H9 (cell line): ENCODE data around the gene DIP2C. TPM values are rescaled to one million over a fixed set of nuclear protein-coding genes. Genes with fewer than 3 reads are reported as not detected.

Experiments used
- DNase-seq: peaks from one replicate; pipeline ENCODE4 v3.0.0-alpha.2; 2017
- H2AFZ ChIP-seq: one replicate; pipeline ENCODE4 v1.6.1; 2013; ENCODE audit warnings: mild to moderate bottlenecking, low read length, control low read depth, moderate library complexity
- H2AK5ac ChIP-seq: 2 replicates; pipeline ENCODE4 v1.6.1; 2013; ENCODE audit warnings: low read length, control low read depth, mixed read lengths; ENCODE audit not compliant: insufficient read length
- H2BK120ac ChIP-seq: one replicate; pipeline ENCODE4 v1.6.1; 2013; ENCODE audit warnings: low read depth, mild to moderate bottlenecking, low read length, control low read depth, inconsistent platforms; ENCODE audit not compliant: poor library complexity, severe bottlenecking
- H2BK12ac ChIP-seq: 2 replicates; pipeline ENCODE4 v1.6.1; 2013; ENCODE audit warnings: low read length, control low read depth, mixed read lengths, low read depth; ENCODE audit not compliant: insufficient read length
- H2BK15ac ChIP-seq: 2 replicates; pipeline ENCODE4 v1.6.1; 2013; ENCODE audit warnings: low read depth, low read length, control low read depth
- H2BK20ac ChIP-seq: one replicate; pipeline ENCODE4 v1.6.1; 2013; ENCODE audit warnings: low read depth, mild to moderate bottlenecking, low read length, control low read depth, inconsistent platforms; ENCODE audit not compliant: poor library complexity, severe bottlenecking
- H2BK5ac ChIP-seq: 2 replicates; pipeline ENCODE4 v1.6.1; 2013; ENCODE audit warnings: low read length, control low read depth, mixed read lengths; ENCODE audit not compliant: insufficient read length
- H3K14ac ChIP-seq: 2 replicates; pipeline ENCODE4 v1.6.1; 2013; ENCODE audit warnings: low read length, control low read depth; ENCODE audit not compliant: insufficient read depth
- H3K18ac ChIP-seq: 2 replicates; pipeline ENCODE4 v1.6.1; 2013; ENCODE audit warnings: low read depth, mild to moderate bottlenecking, mixed read lengths, low read length, control low read depth; ENCODE audit not compliant: insufficient read length
- H3K23ac ChIP-seq: 2 replicates; pipeline ENCODE4 v1.6.1; 2013; ENCODE audit warnings: low read length, control low read depth, mixed read lengths, low read depth; ENCODE audit not compliant: insufficient read length
- H3K23me2 ChIP-seq: 2 replicates; pipeline ENCODE4 v1.6.1; 2013; ENCODE audit warnings: low read depth, mild to moderate bottlenecking, mixed read lengths, low read length, control low read depth; ENCODE audit not compliant: insufficient read length, poor library complexity, severe bottlenecking
- H3K27ac ChIP-seq: 2 replicates; pipeline ENCODE4 v1.5.1; 2013; ENCODE audit warnings: low read length, control low read depth, mixed read lengths, low read depth; ENCODE audit not compliant: insufficient read length
- H3K27me3 ChIP-seq: 2 replicates; pipeline ENCODE4 v1.6.1; 2013; ENCODE audit warnings: low read length, control low read depth, inconsistent platforms; ENCODE audit not compliant: insufficient read depth
- H3K4ac ChIP-seq: 2 replicates; pipeline ENCODE4 v1.6.1; 2013; ENCODE audit warnings: low read depth, mild to moderate bottlenecking, control low read depth, inconsistent platforms, low read length, moderate library complexity
- H3K4me1 ChIP-seq: 2 replicates; pipeline ENCODE4 v1.6.1; 2013; ENCODE audit warnings: low read length, control low read depth, inconsistent platforms; ENCODE audit not compliant: insufficient read depth
- H3K4me2 ChIP-seq: 2 replicates; pipeline ENCODE4 v1.6.1; 2013; ENCODE audit warnings: low read length, control low read depth, mixed read lengths; ENCODE audit not compliant: insufficient read length, insufficient read depth
- H3K56ac ChIP-seq: 2 replicates; pipeline ENCODE4 v1.6.1; 2013; ENCODE audit warnings: low read depth, mild to moderate bottlenecking, mixed read lengths, low read length, control low read depth; ENCODE audit not compliant: insufficient read length
- H3K79me1 ChIP-seq: 2 replicates; pipeline ENCODE4 v1.6.1; 2013; ENCODE audit warnings: low read depth, mild to moderate bottlenecking, moderate library complexity, low read length, control low read depth, inconsistent platforms; ENCODE audit not compliant: insufficient read depth, poor library complexity, severe bottlenecking
- H3K79me2 ChIP-seq: 2 replicates; pipeline ENCODE4 v1.6.1; 2013; ENCODE audit warnings: low read length, control low read depth, inconsistent platforms; ENCODE audit not compliant: insufficient read depth
- H3K9ac ChIP-seq: 2 replicates; pipeline ENCODE4 v1.6.1; 2013; ENCODE audit warnings: low read length, control low read depth, mixed read lengths; ENCODE audit not compliant: insufficient read length; ENCODE audit errors: extremely low read depth
- H3K9me3 ChIP-seq: one replicate; pipeline ENCODE4 v1.6.1; 2013; ENCODE audit warnings: low read depth, low read length, inconsistent platforms; ENCODE audit not compliant: control insufficient read depth
- H3T11ph ChIP-seq: one replicate; pipeline ENCODE4 v1.6.1; 2013; ENCODE audit warnings: mild to moderate bottlenecking, low read length, control low read depth, inconsistent platforms
- H4K20me1 ChIP-seq: one replicate; pipeline ENCODE4 v1.6.1; 2013; ENCODE audit not compliant: control insufficient read depth, insufficient read length, insufficient read depth
- H4K5ac ChIP-seq: 2 replicates; pipeline ENCODE4 v1.6.1; 2013; ENCODE audit warnings: low read depth, mild to moderate bottlenecking, mixed read lengths, low read length, control low read depth; ENCODE audit not compliant: insufficient read length
- H4K8ac ChIP-seq: replicated peaks from 2 replicates; pipeline ENCODE4 v1.6.1; 2013; ENCODE audit warnings: low read length, control low read depth, mixed read lengths, low read depth; ENCODE audit not compliant: insufficient read length
- H4K91ac ChIP-seq: 2 replicates; pipeline ENCODE4 v1.6.1; 2013; ENCODE audit warnings: low read depth, mild to moderate bottlenecking, moderate library complexity, mixed read lengths, low read length, control low read depth; ENCODE audit not compliant: insufficient read length
- H3K27ac Mint-ChIP-seq, 3 experiments: 2 replicates in 2 of 3; 3 replicates in 1 of 3; pipeline ENCODE4 v1.8.0; 2020 to 2021; ENCODE audit warnings: mixed read lengths in 3 of 3, mild to moderate bottlenecking in 1 of 3, moderate library complexity in 1 of 3
- H3K27me3 Mint-ChIP-seq: 2 replicates; pipeline ENCODE4 v1.8.0; 2021; ENCODE audit warnings: low read depth, mild to moderate bottlenecking, moderate library complexity, mixed read lengths
- H3K36me3 Mint-ChIP-seq, 3 experiments: 2 replicates in 2 of 3; 3 replicates in 1 of 3; pipeline ENCODE4 v1.8.0; 2020 to 2021; ENCODE audit warnings: low read depth in 3 of 3, mixed read lengths in 3 of 3; ENCODE audit not compliant: insufficient read depth in 1 of 3
- H3K4me1 Mint-ChIP-seq, 2 experiments: 2 replicates each; pipeline ENCODE4 v1.8.0; 2020; ENCODE audit warnings: mixed read lengths in 2 of 2
- H3K4me3 Mint-ChIP-seq, 2 experiments: 2 replicates in 1 of 2; 3 replicates in 1 of 2; pipeline ENCODE4 v1.8.0; 2020 to 2021; ENCODE audit warnings: mild to moderate bottlenecking in 2 of 2, mixed read lengths in 2 of 2, moderate library complexity in 1 of 2
- H3K9me3 Mint-ChIP-seq, 2 experiments: 2 replicates in 1 of 2; 3 replicates in 1 of 2; pipeline ENCODE4 v1.8.0; 2020; ENCODE audit warnings: mild to moderate bottlenecking in 2 of 2, mixed read lengths in 2 of 2, moderate library complexity in 1 of 2
- CTCF ChIP-seq: fragments of 200-600 bp; sonication (generic); conservative IDR thresholded peaks from 3 replicates; pipeline ENCODE4 v1.8.0; 2021; ENCODE audit warnings: antibody characterized with exemption, mild to moderate bottlenecking
- WGBS: extraction: QIAGEN DNeasy Blood & Tissue Kit; methylation state at CpG from one replicate; pipeline ENCODE4 v1.1.7; 2013; ENCODE audit warnings: missing lambda C conversion rate, low lambda C conversion rate, mixed read lengths; ENCODE audit not compliant: insufficient read length; ENCODE audit errors: extremely low coverage; 5-methylcytosine and 5-hydroxymethylcytosine counted together
- total RNA-seq: library from RNA; stranded (reverse); gene quantifications from 2 replicates; pipeline ENCODE4 v1.2.1, GENCODE V29; 2021

DIP2C gene
- total RNA-seq, 1 experiment from 2014 or later = 7.9 TPM

GRCh38 chr10:529468-530230 is 159.8 kb downstream of the DIP2C start:
- H3K9me3 Mint-ChIP-seq = no peaks in the 10 kb centered on the region
- no peak overlapping the region for H3K27ac Mint-ChIP-seq
- no peaks in the 10 kb centered on the region for H3K27me3 Mint-ChIP-seq
- H3T11ph ChIP-seq = no peak overlapping the region
- H3K23ac ChIP-seq = no peak overlapping the region
- H2BK20ac ChIP-seq = no peak overlapping the region
- no peaks in the 10 kb centered on the region for H3K23me2 ChIP-seq
- H3K4ac ChIP-seq = no peak overlapping the region
- no peak overlapping the region for H3K27ac ChIP-seq
- peaks cover 11 to 12% of the 10 kb centered on the region in 2 experiments for H3K4me1 Mint-ChIP-seq
- H4K91ac ChIP-seq = no peak overlapping the region
- H3K79me2 ChIP-seq = no peaks in the 10 kb centered on the region; the same call in 1 of the 2 replicates
- H3K4me1 ChIP-seq = no peaks in the 10 kb centered on the region; the same call in 1 of the 2 replicates
- H3K36me3 Mint-ChIP-seq = no peaks in the 10 kb centered on the region; a peak in 1 of 7 replicates
- H2AFZ ChIP-seq = no peak overlapping the region
- H3K18ac ChIP-seq = no peak overlapping the region
- no peaks in the 10 kb centered on the region for H3K9me3 ChIP-seq
- no peak overlapping the region for H3K4me3 Mint-ChIP-seq
- H3K14ac ChIP-seq = no peak overlapping the region
- no peak for TF ChIP-seq CTCF
- H4K20me1 ChIP-seq = no peaks in the 10 kb centered on the region
- H4K8ac ChIP-seq = no peak overlapping the region
- no peak overlapping the region for H2AK5ac ChIP-seq
- H2BK5ac ChIP-seq = no peak overlapping the region
- no peaks in the 10 kb centered on the region for H3K79me1 ChIP-seq
- no peak for DNase-seq
- H2BK120ac ChIP-seq = no peak overlapping the region
- H2BK12ac ChIP-seq = no peak overlapping the region
- H4K5ac ChIP-seq = no peak overlapping the region
- no peak overlapping the region for H3K9ac ChIP-seq
- no peak overlapping the region for H3K56ac ChIP-seq
- no peaks in the 10 kb centered on the region for H3K27me3 ChIP-seq
- no CpG with 5 or more reads among the region's 27 CpGs for WGBS
- H3K4me2 ChIP-seq = no peak overlapping the region
- H2BK15ac ChIP-seq = no peak overlapping the region
